ENCODE measurements around the gene VWA3B. TPM values are rescaled to one million over a fixed set of nuclear protein-coding genes. Genes with fewer than 3 reads are reported as not detected.

VWA3B gene
- total RNA-seq, 1 donor from 2014 or later: 0.52 TPM

DNA sequence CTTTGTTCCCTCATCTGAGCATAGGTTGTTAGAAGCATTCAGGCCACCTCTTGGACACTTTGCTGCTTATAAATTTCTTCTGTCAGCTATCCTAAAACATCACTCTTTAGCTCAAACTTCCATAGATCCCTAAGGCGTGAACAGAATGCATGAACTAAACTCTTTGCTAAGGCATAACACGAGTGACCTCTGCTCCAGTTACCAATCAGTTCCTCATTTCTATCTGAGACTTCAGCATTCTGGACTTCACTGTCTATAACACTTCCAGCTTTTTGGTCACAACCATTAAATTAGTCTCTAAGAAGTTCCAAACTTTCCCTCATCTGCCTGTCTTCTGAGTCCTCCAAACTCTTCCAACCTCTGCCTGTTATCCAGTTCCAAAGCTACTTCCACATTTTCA lies 8.3 kb upstream of the VWA3B start:
- no peak for DNase-seq
- Histone ChIP-seq H3K27me3 (ENCODE audit: low read depth) (peaks cover 7% of the 10 kb centered on the region), H3K4me1 (no peaks in the 10 kb centered on the region), H3K9me3 (replicated peaks) (peaks cover 23% of the 10 kb centered on the region), H3K36me3 (no peaks in the 10 kb centered on the region), H3K4me3 (no peak overlapping the region), H3K27ac (replicated peaks) (no peak overlapping the region)
- intact Hi-C loops (cut with micrococcal nuclease): no loop called here
- TF ChIP-seq, protein P1, sequence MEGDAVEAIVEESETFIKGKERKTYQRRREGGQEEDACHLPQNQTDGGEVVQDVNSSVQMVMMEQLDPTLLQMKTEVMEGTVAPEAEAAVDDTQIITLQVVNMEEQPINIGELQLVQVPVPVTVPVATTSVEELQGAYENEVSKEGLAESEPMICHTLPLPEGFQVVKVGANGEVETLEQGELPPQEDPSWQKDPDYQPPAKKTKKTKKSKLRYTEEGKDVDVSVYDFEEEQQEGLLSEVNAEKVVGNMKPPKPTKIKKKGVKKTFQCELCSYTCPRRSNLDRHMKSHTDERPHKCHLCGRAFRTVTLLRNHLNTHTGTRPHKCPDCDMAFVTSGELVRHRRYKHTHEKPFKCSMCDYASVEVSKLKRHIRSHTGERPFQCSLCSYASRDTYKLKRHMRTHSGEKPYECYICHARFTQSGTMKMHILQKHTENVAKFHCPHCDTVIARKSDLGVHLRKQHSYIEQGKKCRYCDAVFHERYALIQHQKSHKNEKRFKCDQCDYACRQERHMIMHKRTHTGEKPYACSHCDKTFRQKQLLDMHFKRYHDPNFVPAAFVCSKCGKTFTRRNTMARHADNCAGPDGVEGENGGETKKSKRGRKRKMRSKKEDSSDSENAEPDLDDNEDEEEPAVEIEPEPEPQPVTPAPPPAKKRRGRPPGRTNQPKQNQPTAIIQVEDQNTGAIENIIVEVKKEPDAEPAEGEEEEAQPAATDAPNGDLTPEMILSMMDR (IDR thresholded peaks at IDR 0.05; ENCODE audit: borderline replicate concordance): no peak

DNA sequence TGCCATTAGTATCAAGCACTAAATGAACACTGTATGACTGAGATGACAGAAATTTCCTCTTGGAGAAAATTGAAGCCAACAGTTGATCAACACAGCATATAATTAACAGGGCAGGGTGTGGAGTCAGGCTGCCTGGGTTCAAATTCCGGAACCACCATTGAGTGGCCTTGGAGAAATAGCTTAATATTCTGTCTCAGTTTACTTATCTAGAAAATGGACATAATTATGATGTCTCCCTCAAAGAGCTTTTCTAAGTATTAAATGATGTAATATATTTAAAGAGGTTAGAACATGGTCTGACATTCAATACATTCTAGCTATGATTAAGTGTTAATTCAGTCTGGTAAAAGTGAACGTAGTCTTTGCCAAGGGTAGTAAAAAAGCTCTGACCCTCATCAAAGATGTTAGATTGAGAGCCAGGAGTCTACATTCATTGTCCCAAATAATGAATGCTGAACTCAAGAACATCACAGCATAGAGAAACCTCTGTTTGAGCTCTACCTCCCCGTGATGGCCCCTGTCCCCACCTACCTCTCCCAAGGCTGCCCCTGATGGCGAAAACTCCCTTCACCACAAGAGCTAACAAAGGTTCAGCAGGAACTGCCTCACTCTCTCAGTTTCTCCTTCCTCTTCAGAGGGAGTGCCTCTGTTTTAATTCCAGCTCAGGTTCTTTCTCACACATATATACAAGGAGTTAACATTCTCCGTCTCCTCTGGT lies 2.7 kb upstream of the VWA3B start:
- DNase-seq: no peak
- Histone ChIP-seq H3K27me3 (ENCODE audit: low read depth) (peaks cover 43% of the 10 kb centered on the region), H3K27ac (replicated peaks) (no peak overlapping the region), H3K36me3 (no peaks in the 10 kb centered on the region), H3K9me3 (replicated peaks) (peaks cover under 1% of the 10 kb centered on the region), H3K4me3 (no peak overlapping the region), H3K4me1 (peaks cover 19% of the 10 kb centered on the region)
- intact Hi-C loops (cut with micrococcal nuclease): no loop called here
- TF ChIP-seq, protein P1 (IDR thresholded peaks at IDR 0.05; ENCODE audit: borderline replicate concordance): no peak

DNA sequence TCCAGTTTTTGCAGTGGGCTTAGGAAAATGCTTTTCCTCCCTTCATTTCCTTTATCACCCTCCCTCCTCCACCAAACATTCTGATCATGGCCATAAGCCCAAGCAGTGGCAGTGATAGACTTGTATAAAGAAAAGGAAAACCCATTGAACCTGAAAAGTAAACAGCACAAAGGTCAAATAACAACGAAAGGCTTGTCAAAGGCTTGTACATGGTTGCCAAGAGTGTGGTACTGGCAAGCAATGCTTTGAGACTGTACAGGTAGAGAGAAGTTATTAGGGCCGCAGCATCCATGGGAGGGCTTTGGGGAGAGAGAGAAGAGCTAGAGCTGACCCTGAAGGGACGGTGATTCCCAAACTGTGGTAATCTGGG lies 2.1 kb upstream of the VWA3B start:
- Histone ChIP-seq H3K27me3 (ENCODE audit: low read depth) (peaks cover 43% of the 10 kb centered on the region), H3K27ac (replicated peaks) (no peak overlapping the region), H3K36me3 (no peaks in the 10 kb centered on the region), H3K4me1 (peaks cover 19% of the 10 kb centered on the region), H3K9me3 (replicated peaks) (no peaks in the 10 kb centered on the region), H3K4me3 (no peak overlapping the region)
- TF ChIP-seq, protein P1 (IDR thresholded peaks at IDR 0.05; ENCODE audit: borderline replicate concordance): no peak
- intact Hi-C loops (cut with micrococcal nuclease): no loop called here
- no peak for DNase-seq

DNA sequence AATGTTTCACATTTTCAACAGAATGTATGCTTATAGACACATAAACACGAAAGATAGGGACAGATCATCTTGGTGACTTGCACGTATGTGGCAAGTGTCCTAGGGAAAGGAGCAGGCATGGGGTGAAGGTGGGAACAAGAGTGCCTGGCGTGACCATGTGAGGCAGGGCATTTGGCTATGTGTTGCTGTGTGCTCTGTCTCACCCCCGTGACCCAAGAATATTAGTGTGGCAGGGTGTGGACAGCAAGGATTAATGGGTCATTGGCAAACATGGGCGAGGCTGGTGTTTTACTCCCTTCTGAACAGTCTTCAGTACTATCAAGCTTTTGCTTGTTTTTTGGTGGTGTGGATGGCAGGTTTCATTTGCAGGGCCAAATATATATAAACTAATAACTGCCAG lies 1.3 kb upstream of the VWA3B start:
- Histone ChIP-seq H3K9me3 (replicated peaks) (no peaks in the 10 kb centered on the region), H3K4me1 (peaks cover 19% of the 10 kb centered on the region), H3K27me3 (ENCODE audit: low read depth) (peaks cover 43% of the 10 kb centered on the region), H3K36me3 (no peaks in the 10 kb centered on the region), H3K4me3 (no peak overlapping the region), H3K27ac (replicated peaks) (no peak overlapping the region)
- intact Hi-C loops (cut with micrococcal nuclease): no loop called here
- TF ChIP-seq, protein P1 (IDR thresholded peaks at IDR 0.05; ENCODE audit: borderline replicate concordance): no peak
- no peak for DNase-seq

DNA sequence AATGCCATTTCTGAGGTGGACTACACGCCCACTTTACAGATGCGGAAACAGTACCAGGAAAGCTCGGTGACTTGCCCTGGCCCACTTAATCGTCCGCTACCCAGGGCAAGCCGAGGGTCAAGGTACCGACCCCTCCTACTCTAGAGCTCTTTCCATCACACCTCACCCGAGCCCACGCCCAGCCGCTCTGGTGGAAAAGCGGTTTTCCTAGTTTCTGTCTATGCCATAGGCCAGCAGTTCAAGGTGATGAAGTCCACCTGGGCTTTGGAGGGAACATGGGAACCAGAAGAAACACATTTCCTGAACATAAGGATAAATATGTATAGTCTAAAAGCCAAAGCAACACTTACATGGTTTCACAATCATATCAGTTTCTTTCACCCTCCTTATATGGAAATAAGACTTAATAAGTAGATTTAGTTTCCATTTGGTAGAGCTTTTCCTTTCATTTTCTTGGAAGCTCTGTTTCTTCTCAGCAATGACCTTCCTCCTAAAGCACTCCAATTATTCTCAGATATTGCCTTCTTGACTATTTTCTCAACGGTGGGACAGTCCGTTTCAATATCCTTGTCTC lies 567 bp downstream of the VWA3B start:
- H3K4me3 ChIP-seq: peak overlapping the region; percentile 70
- H3K27me3 ChIP-seq (ENCODE audit: low read depth): peaks cover 43% of the 10 kb centered on the region
- H3K9me3 ChIP-seq (replicated peaks): no peaks in the 10 kb centered on the region
- H3K36me3 ChIP-seq: no peaks in the 10 kb centered on the region
- peaks cover 19% of the 10 kb centered on the region for H3K4me1 ChIP-seq
- intact Hi-C loops (cut with micrococcal nuclease): no loop called here
- H3K27ac ChIP-seq (replicated peaks): no peak overlapping the region
- TF ChIP-seq, protein P1 (IDR thresholded peaks at IDR 0.05; ENCODE audit: borderline replicate concordance): no peak
- DNase-seq: no peak
